GM19328 (cell line): ENCODE data around the gene TEX13D.
"Not testable (repeated sequence)": the region's sequence is repeated elsewhere in the genome, so short reads cannot be mapped to it uniquely, and the experiment has no call there.

Experiments
- ATAC-seq: cut with Tn5 transposase; IDR thresholded peaks from one replicate; pipeline ENCODE4 v1.9.1; 2021; ENCODE audit warnings: mild to moderate bottlenecking, moderate library complexity; ENCODE audit not compliant: unreplicated experiment

TEX13D gene

GRCh38 chrX:124332481-124333424, at the start of gene TEX13D:
Gene TEX13D, plus strand, starts transcription at chrX:124332660. Its CDS starts 258 bp downstream, at chrX:124332918.
- no peak for ATAC-seq

DNA sequence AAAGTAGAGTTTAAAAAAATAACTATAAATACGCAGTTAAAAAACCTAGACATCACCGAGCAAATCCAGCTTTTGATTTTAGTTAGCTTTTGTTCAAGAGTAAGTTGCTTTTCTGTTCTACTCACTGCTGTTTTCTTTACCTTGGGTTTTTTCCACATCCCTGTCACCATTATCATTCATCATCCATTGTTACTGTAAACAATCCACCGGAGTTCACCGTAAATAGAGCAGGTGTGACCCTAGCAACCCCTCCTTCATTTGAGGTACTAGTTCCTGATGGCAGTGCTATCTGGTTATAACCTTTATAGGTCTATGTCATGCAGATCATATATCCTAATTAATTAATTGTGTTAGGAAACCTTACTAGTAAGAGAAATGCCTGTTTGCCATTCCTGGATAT, 43.0 kb upstream of the TEX13D start:
- ATAC-seq: no peak

DNA sequence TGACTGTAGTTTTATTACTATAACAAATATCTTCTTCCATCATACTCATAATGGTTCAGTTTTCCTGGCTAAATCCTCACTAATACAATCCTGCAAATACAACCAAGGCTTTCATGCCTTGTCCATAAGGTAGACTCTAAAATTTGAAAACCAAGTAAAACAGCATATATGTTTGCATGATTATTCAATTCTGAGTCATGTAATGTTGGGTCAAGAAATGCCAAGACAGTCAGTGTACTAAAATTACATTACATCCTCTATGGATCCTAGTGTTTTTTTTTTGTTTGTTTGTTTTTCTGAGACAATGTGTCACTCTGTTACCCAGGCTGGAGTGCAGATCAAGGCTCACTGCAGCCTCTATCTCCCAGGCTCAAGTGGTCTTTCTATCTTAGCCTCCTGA, 38.6 kb upstream of the TEX13D start:
- no peak for ATAC-seq

- ATAC-seq: not testable (repeated sequence)
Measured at GRCh38 chrX:124299323-124299722, 33.1 kb upstream of the TEX13D start.

DNA sequence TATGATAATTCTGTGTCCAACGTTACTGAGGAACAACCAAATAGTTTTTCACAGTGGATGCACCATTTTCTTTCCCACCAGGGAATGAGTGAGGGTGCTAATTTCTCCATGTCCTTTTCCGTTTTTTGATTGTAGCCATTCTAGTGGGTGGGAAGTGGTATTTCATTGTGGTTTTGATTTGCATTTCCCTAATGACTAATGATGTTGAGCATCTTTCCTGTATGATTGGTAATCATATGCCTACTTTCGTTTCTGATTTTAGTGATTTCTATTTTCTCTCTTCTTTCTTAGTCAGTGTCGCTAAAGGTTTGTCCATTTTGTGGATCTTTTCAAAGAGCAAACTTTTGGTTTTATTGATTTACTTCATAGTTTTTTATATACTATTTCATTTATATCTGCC, 32.1 kb upstream of the TEX13D start:
- ATAC-seq: no peak

GRCh38 chrX:124307253-124307907, 25.1 kb upstream of the TEX13D start:
- no peak for ATAC-seq

DNA sequence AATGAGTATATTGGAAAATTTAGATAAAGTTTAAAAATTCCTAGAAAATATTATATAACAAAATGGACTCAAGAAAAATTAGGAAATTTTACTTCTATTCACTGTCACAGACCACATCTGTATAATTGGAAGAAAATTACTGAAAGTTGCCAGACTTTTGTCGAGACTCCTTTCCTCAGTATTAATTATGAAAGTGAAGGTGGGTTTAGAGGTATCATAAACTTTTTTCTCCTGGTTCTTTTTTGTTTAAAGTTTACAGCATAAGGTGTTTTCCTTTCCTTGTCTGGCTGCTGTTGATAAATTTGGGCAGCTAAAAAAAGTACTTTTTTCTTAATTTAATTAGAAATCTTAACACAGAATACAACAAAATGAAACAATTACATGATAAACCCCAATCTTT, 6.7 kb upstream of the TEX13D start:
- no peak for ATAC-seq

DNA sequence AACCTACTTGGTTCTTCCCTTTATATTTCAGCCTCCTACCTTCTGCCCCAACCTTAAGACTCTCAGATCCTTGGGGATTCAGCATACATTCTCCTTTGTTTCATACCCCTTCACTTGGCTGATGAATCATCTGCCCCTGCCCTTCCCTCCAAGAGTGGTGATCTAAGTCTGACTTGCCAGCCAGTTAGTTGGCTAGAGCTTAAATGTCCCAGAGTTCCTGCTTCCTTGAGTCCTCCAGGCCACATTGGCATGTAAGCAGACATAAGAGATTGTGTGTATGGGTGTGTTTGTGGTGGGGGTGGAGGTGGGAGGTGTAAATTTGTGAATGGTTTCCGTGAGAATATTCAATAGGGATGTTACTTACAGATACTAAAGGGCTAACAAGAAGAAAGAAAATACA, 3.7 kb upstream of the TEX13D start:
- ATAC-seq: no peak

DNA sequence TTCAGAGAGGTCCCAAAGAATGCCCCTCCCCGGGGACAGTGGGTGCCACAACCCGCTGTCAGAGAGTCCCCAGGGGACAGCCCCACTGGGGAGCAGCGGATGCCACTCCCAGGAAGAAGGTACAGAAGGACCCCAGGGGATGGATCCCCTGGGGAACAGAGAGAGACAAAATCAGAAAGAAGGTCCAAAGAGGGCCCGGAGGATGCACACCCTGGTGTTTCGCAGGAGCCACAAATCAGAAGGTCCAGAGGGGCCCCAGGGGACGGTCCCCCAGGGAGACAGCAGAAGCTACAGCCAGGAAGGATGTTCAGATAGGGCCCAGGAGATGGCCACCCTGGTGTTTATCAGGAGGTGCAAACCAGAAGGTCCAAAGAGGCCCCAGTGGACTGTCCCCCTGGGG, 1.4 kb downstream of the TEX13D start:
- ATAC-seq: no peak

DNA sequence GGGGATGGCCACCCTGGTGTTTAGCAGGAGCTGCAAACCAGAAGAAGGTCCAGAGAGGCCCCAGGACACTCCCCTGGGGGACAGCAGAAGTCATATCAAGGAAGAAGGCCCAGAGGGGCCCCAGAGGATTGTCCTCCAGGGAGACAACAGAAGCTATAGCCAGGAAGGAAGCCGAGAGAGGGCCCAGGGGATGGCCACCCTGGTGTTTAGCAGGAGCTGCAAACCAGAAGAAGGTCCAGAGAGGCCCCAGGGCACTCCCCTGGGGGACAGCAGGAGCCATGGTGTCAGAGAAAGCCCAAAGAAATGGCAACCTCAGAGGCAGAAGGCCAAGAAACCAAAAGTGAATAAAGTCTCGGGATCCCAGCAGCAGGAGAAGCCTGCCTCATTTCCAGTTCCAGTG, 2.1 kb downstream of the TEX13D start:
- ATAC-seq: not testable (repeated sequence)

DNA sequence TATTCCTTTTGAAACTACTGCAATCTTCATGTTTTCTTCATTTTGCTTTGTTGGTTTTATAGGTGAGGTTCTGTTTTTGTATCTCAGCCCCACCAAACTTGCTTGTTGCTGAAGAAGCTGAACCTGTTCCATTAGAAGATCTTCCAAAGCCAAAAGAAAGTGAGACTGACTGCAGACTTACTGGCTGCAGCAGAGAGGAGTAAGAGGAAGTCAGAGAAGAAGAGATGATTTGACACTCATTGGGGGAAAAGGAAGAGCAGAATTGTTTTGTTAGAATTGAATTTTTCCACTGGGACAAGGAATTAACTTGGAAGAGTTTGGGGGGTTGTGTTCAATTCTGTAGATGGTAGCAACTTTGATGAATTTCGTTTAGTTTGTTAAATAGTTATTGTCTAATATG, 3.1 kb downstream of the TEX13D start:
- ATAC-seq: no peak

DNA sequence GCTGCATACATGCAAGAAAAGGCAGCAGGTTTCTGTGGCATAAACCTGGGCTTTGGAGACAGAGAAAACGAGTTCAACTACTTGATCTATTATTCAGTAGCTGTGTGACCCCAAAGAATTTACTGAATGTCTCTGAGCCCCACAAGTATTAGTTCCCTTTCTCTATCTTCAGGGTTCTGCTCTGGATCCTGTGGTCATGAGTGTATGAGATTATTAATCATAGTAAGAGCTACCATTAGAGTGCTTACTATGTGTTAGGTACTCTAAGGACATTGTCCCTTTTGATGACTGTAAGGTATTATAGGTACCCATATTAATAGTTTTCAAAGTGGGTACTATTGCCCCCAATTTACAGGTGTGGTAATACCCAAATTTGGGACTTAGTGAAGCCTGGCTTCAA, 5.5 kb downstream of the TEX13D start:
- ATAC-seq: no peak

- no peak for ATAC-seq
Measured at GRCh38 chrX:124338733-124339514, 6.5 kb downstream of the TEX13D start.

GRCh38 chrX:124341396-124342132, 9.1 kb downstream of the TEX13D start:
- no peak for ATAC-seq

- no peak for ATAC-seq
Measured at GRCh38 chrX:124342174-124342867, 9.9 kb downstream of the TEX13D start.

DNA sequence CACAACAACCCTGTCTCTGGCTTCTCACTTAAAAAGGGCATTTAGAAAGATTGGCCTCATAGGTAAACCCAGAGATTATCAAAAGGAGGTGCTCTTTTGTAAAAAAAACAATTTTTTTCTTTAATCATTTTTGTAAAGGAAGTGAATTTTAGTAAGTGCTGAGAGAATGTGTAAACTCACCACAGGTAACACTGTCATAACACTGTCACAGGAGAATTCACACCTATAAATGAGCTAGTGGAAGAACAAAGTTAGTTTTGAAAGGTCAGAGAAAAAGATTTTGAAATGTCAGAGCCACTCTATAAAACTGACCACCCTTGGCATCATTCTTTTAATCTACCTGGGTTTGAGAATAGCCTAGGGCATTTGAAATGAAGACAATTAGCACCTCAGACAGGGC, 10.6 kb downstream of the TEX13D start:
- ATAC-seq: no peak

DNA sequence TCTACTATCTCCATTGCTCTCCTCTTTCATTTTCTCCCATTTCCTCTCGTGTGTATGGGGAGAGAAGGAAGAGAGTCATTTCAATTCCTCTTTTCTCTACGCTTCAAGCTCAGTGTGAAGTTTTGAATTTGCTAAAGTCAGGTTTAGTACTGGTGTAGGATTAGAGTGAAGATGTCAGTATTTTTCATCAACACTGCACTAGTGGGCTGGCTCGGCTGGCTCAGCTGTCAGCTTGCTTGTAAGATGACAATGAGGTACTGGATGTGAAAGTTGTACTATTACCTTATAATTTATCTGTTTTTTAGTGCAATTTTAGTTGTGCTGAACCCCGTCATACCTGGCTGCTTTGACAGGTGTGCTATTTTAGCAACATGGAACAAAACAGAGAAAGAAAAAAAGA, 11.8 kb downstream of the TEX13D start:
- ATAC-seq: no peak

- ATAC-seq: no peak
Measured at GRCh38 chrX:124346117-124346876, 13.8 kb downstream of the TEX13D start, which contains the start of gene SH2D1A. Gene SH2D1A, plus strand, starts transcription at chrX:124346563. Its CDS starts 80 bp downstream, at chrX:124346643.

DNA sequence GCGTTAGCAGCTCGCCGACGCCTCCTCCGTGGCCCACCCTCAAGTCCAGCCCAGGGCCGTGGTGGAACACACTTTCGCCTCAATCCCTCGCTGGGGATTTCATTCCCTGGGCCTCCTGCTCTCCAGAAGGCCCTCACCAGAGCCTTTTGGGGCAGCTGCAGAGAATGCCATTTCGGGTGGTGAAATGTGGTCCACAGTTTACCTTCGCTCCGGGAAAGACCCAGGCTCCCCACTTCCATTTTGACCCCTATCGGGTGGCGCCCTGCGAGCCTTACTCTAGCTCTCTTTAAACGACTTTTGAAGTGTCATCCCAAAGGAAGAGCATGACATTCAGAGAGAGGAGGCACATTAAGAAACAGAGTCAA, 14.4 kb downstream of the TEX13D start:
- no peak for ATAC-seq
